Activated CD4-positive, alpha-beta T cell treated with anti-CD3 and anti-CD28 coated beads for 4 hours (primary cell): ENCODE data around the gene ZNF407.

Experiments
- DNase-seq, 2 donors: peaks; one replicate each; pipeline ENCODE4 v3.0.0-alpha.2; 2020

ZNF407 gene

DNA sequence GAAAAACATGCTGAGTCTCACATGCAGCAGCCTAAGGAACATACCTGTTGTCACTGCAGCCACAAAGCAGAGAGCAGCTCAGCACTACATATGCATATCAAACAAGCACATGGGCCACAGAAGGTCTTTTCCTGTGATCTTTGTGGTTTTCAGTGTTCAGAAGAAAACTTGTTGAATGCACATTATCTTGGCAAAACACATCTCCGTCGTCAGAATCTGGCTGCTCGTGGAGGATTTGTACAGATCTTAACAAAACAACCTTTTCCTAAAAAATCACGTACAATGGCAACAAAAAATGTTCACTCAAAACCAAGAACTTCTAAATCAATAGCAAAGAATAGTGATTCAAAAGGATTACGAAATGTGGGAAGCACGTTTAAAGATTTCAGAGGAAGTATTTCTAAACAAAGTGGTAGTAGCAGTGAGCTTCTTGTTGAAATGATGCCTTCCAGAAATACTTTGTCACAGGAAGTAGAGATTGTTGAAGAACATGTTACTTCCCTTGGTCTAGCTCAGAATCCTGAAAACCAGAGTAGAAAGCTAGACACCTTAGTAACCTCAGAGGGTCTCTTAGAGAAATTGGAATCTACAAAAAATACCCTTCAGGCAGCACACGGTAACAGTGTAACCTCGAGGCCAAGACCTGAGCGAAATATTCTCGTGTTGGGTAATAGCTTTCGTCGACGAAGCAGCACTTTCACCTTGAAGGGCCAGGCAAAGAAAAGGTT lies 34.1 kb downstream of the ZNF407 start:
- no peak for DNase-seq

DNA sequence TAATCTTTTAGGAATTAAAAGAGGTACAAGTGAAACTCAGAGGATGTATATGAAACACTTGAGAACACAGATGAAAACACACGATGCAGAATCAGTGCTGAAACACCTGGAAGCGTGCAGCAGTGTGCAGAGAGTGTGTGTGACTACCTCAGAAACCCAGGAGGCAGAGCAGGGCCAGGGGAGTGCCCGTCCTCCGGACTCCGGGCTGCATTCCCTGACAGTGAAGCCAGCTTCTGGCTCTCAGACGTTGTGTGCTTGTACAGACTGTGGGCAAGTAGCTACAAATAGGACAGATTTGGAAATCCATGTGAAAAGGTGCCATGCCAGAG lies 34.6 kb downstream of the ZNF407 start:
- DNase-seq, result no peak

- no peak for DNase-seq
These were observed 35.2 kb downstream of the ZNF407 start for GRCh38 chr18:74632856-74633255.

DNA sequence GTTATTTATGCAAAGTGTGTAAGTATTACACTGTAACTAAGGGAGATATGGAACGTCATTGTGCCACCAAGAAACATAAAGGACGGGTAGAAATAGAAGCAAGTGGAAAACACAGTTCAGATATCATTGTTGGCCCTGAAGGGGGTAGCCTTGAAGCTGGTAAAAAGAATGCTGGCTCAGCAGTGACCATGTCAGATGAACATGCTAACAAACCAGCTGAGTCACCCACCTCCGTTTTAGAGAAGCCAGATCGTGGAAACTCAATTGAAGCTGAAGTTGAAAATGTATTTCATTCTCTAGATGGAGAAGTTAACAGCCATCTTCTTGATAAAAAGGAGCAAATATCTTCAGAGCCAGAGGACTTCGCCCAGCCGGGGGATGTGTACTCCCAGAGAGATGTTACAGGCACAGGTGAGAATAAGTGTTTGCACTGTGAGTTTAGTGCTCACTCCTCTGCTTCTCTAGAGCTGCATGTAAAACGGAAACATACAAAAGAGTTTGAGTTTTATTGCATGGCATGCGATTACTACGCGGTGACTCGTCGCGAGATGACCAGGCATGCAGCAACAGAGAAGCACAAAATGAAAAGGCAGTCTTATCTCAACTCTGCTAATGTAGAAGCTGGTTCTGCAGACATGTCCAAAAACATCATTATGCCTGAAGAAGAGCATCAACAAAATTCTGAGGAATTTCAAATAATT lies 36.1 kb downstream of the ZNF407 start:
- no peak for DNase-seq

- DNase-seq, result no peak
These were observed 37.7 kb downstream of the ZNF407 start for GRCh38 chr18:74635224-74635975.

GRCh38 chr18:74637070-74637469 lies 39.4 kb downstream of the ZNF407 start:
- no peak for DNase-seq

GRCh38 chr18:74638210-74638609 lies 40.5 kb downstream of the ZNF407 start:
- DNase-seq, result no peak

DNA sequence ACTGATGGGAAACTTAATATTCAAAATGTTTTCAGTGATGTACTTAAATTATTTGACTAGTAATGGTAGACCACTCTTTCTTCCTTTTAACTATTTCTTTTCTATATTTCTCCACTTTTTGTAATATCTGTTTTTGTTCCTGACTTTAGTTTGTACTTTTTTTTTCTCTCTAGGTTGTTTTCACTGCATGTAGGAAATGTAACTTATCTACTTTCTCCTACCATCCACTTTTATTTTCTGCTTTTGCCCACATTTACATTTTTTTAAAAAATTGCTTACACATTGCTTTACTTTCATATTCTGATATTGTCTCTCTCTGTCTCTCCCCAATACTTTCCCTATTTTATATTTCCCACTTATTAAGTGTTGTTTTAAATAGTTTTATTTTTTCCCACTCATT lies 47.0 kb downstream of the ZNF407 start:
- no peak for DNase-seq

GRCh38 chr18:74645679-74646078 lies 48.0 kb downstream of the ZNF407 start:
- no peak for DNase-seq

DNA sequence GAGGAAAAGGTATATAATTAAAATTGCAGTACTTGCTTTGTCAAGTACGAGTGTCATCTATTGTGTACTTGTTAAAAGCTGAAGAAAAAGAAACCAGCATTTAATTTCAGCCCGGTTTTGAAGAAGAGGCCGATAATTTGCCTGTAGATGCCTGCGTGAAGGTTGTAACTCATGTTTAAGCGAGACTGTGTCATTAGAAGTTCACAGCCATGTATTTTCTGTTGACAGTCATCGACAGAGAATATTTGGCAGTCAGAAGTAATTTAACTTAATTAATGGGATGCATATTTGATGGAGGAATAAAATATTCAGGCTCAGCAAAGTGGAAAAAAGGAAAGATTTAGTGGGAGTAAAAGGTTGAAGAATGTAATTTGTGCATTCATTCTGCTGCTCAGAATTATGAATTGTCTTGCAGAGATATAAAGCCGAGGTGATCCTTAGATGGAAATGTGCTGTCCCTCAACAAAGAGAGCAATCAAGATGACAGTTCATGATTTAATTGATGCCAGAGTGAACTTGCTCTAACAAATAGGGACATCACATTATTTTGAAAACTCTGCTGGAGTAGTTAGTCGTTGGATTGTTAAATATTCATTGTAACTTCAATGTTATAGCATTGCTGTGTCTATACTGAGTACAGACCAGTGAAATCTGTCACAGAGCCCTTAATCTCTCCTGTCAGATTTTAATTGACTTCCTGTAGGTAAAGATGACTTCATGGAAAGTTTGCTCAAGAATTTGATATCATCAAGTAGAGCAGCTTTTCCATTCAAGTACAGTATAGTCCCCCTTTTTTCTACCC lies 53.9 kb downstream of the ZNF407 start:
- no peak for DNase-seq

DNA sequence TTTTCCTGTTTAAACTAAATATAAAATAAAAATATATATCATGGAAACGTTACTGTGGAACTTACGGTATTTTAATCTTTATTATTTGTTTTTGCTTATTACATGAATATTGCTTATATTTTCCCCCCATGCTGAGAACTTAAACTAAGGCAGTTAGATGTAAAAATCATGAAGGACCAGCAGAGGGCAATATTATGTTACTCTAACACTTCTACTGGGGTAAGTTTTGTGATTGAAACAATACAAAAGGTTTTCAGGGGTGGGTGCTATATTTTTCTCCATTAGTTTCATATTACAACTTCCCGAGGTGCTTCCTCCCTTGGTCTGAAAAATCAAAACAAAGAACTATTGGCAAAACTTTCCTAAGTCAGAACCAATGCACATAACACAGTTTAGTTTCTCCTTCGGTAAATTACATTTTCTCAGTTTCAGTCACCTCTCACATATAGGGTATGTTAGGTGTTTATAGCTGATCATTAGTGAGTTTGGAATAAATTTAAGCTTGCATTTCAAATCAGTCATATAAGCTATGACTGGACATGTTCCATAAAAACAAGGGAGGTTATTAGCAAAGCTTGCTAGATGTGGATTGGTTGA lies 54.8 kb downstream of the ZNF407 start:
- DNase-seq, result no peak

GRCh38 chr18:74654638-74655037 lies 57.0 kb downstream of the ZNF407 start:
- DNase-seq, result no peak

DNA sequence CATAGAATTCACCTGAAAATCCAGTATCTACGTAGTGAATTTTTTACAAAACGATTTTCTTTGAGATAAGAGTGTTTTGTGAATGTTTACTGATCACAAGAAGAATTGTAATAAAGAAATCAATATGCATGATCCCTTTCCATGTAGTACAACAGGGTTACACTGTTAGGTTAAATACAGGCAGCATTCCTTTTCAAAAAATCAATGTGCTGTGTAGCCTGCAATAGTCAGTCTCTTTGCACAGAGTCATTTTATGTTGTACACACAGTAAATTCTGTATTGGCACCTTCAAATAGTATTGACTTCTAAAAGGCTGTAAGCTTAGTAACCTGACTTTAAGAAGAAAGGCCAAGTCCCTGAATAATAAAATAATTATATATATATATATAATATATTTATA lies 63.3 kb downstream of the ZNF407 start:
- no peak for DNase-seq

DNA sequence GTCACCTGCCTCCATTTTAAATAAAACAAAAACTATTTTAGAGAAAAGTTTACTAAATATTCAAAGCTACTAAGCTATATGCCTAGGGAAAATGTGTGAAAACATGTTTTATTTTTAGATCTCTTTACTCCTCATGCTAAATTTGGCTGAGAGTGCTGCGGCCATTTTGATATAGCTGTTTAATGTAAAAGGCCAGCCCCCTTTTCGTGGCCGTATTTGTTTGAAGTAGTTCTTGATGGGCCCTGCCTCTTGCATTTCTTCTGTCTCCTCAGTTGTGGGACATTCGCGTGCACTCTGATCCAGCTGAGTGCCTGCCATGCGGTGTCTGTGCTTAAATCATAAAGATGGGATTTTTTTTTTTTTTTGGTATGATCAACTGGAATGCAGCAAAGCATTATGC lies 64.0 kb downstream of the ZNF407 start:
- DNase-seq, result no peak

DNA sequence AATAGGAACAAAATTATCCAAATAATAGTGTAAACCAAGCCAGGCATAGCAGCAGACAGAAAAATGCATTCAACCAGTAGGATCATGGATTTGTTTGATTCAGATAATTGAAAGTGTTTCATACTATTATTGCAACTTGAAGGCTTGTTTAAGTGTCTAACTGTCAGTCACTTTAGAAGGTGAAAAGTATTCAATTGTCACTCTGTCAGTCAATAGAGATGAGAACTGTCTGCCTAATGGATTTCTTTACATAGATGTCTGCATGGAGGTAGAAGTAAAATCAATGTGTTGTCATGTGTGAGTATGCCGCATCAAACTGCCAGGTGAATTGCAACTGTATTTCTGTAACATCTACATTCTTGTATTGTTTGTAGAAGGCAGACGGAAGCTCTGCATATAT lies 65.0 kb downstream of the ZNF407 start:
- no peak for DNase-seq

- DNase-seq, result no peak
These were observed 67.7 kb downstream of the ZNF407 start for GRCh38 chr18:74665346-74665745.

DNA sequence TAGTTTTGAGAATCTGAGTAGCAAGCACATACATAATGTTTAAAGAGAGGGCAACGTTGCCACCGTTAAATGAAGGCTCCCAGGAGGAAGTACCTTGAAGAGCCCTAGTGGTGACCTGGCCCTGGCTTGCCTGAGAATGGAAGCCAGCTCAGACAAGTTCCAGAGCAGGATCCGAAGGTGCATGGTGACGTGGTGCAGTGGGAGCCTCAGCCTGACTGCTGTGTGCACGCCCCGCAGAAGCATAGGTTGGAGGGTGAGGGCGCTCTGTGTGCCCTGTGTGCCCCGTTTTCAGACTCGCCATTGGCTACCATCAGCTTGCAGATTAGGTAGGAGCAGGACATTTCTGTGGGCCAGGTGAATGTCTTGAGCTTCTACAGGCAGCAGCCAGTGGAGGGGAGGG lies 68.2 kb downstream of the ZNF407 start:
- no peak for DNase-seq

DNA sequence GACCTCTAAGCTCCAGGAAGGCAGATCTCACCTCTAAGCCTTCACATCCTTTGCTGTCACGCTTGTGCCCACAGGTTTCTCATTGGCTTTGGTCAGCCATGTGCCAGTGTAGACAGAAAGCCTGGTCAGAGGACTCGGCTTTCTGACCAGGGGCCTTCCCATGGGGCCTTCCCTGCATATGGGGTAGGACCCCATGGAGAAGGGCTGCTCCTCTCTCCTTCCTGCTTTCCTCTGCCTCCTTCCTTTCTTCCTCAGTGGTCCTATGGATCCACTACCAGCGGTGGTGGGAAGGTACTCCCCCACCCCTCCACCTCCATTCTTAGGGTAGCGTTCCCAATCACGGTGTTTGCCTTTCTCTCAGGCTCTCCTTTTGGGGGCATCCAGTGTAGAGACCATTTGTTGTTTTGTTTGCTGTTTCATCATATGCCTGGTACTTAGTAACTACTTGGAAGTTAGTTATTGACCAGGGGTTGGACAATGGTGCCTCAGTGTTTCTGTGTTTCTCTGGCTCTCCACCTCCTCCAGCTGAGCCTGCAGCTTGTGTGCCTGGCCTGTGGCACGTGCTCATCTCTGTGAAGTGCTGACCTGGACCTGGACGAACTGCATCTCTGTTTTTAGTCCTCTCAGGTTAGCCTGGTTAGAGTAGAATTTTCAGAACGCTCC lies 71.6 kb downstream of the ZNF407 start:
- DNase-seq, result no peak

DNA sequence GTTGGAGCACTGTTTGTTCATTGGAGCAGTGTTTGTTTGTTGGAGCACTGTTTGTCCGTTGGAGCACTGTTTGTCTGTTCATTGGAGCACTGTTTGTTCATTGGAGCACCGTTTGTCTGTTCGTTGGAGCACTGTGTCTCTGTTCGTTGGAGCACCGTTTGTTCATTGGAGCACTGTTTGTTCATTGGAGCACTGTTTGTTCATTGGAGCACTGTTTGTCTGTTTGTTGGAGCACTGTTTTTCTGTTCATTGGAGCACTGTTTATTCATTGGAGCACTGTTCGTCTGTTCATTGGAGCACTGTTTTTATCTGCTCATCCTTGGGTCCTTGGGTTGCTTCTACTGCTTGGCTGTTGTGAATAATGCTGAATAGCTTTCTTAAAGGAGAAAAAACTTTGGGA lies 74.7 kb downstream of the ZNF407 start:
- no peak for DNase-seq

GRCh38 chr18:74674487-74674886 lies 76.8 kb downstream of the ZNF407 start:
- no peak for DNase-seq

- no peak for DNase-seq
These were observed 81.5 kb downstream of the ZNF407 start for GRCh38 chr18:74679006-74679678.

DNA sequence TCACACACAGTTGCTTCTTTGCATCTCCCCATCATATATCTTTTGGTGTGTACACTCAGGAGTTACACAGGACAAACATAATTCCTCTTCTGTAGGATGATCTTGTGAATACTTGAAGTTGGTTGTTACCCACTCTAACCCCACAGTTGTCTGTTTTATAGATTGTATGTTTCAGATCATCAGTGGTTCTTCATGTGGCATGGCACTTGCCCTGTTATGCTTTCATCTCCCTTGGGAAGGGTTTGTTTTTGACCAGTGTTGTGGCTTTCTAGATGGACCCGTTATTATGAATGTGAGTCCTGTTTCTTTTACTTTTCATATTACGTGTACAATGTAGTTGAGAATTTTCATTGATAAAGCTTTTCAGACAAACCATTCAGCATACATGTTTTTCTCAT lies 82.0 kb downstream of the ZNF407 start:
- DNase-seq, result no peak
